Measurements from ENCODE around the gene MAN1A2. TPM values are rescaled to one million over a fixed set of nuclear protein-coding genes. Genes with fewer than 3 reads are reported as not detected.
A peak's percentile ranks its signal among the peaks of the same experiment; 100 is the strongest.

Gene MAN1A2
- total and polyA plus RNA-seq, 2 experiments from 2014 or later = 20.6 to 30.0 TPM

- TF ChIP-seq, protein P1, sequence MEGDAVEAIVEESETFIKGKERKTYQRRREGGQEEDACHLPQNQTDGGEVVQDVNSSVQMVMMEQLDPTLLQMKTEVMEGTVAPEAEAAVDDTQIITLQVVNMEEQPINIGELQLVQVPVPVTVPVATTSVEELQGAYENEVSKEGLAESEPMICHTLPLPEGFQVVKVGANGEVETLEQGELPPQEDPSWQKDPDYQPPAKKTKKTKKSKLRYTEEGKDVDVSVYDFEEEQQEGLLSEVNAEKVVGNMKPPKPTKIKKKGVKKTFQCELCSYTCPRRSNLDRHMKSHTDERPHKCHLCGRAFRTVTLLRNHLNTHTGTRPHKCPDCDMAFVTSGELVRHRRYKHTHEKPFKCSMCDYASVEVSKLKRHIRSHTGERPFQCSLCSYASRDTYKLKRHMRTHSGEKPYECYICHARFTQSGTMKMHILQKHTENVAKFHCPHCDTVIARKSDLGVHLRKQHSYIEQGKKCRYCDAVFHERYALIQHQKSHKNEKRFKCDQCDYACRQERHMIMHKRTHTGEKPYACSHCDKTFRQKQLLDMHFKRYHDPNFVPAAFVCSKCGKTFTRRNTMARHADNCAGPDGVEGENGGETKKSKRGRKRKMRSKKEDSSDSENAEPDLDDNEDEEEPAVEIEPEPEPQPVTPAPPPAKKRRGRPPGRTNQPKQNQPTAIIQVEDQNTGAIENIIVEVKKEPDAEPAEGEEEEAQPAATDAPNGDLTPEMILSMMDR (IDR thresholded peaks at IDR 0.05; ENCODE audit: low read depth, low read length) = no peak
- DNase-seq (ENCODE audit: low read depth in 1 of 2, low spot score in 1 of 2) = no peak
- Histone ChIP-seq H3K36me3 (no peaks in the 10 kb centered on the region), H3K27ac (no peak overlapping the region), H3K4me1 (ENCODE audit: low read depth) (peaks cover 3% of the 10 kb centered on the region), H3K4me3 (no peak overlapping the region), H3K9me3 (ENCODE audit: low read depth) (no peaks in the 10 kb centered on the region), H3K27me3 (no peaks in the 10 kb centered on the region)
These were observed 7.5 kb upstream of the MAN1A2 start for GRCh38 chr1:117359561-117360289.

- Histone ChIP-seq H3K27me3 (no peaks in the 10 kb centered on the region), H3K9me3 (ENCODE audit: low read depth) (no peaks in the 10 kb centered on the region), H3K36me3 (no peaks in the 10 kb centered on the region), H3K27ac (no peak overlapping the region), H3K4me3 (no peak overlapping the region), H3K4me1 (ENCODE audit: low read depth) (peaks cover 14% of the 10 kb centered on the region)
- no peak for DNase-seq (ENCODE audit: low read depth in 1 of 2, low spot score in 1 of 2)
- TF ChIP-seq, protein P1 (IDR thresholded peaks at IDR 0.05; ENCODE audit: low read depth, low read length) = no peak
These were observed 4.3 kb upstream of the MAN1A2 start for GRCh38 chr1:117362986-117363385.

- Histone ChIP-seq H3K4me1 (ENCODE audit: low read depth) (peaks cover 14% of the 10 kb centered on the region), H3K27me3 (no peaks in the 10 kb centered on the region), H3K9me3 (ENCODE audit: low read depth) (no peaks in the 10 kb centered on the region), H3K27ac (no peak overlapping the region), H3K36me3 (no peaks in the 10 kb centered on the region), H3K4me3 (no peak overlapping the region)
- TF ChIP-seq, protein P1 (IDR thresholded peaks at IDR 0.05; ENCODE audit: low read depth, low read length) = no peak
- DNase-seq (ENCODE audit: low read depth in 1 of 2, low spot score in 1 of 2) = no peak
These were observed 3.6 kb upstream of the MAN1A2 start for GRCh38 chr1:117363571-117364048.

DNA sequence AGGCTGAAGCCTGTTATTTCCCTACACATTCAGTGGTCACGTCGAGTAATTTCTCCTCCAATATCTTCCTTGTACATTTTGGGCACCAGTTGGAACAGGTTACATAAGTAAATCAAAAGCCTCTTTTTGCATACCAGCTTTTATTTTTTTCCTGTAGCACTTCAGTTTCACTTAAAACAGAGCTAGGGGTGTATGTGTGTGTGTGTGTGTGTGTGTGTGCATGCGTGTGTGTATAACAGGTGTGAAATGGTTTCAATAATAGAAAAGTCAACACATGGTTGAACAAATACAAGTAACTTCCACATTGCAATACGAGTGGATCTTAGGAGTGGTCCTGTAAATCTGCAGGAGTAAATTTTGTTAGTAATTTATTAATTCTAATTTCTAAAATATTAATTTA, 3.0 kb upstream of the MAN1A2 start:
- no peaks in the 10 kb centered on the region for H3K27me3 ChIP-seq
- TF ChIP-seq, protein P1 (IDR thresholded peaks at IDR 0.05; ENCODE audit: low read depth, low read length) = no peak
- no peaks in the 10 kb centered on the region for H3K9me3 ChIP-seq (ENCODE audit: low read depth)
- no peak overlapping the region for H3K27ac ChIP-seq
- H3K4me3 ChIP-seq = no peak overlapping the region
- peaks cover 19% of the 10 kb centered on the region for H3K4me1 ChIP-seq (ENCODE audit: low read depth)
- DNase-seq (ENCODE audit: low read depth in 1 of 2, low spot score in 1 of 2) = no peak
- H3K36me3 ChIP-seq = no peaks in the 10 kb centered on the region

DNA sequence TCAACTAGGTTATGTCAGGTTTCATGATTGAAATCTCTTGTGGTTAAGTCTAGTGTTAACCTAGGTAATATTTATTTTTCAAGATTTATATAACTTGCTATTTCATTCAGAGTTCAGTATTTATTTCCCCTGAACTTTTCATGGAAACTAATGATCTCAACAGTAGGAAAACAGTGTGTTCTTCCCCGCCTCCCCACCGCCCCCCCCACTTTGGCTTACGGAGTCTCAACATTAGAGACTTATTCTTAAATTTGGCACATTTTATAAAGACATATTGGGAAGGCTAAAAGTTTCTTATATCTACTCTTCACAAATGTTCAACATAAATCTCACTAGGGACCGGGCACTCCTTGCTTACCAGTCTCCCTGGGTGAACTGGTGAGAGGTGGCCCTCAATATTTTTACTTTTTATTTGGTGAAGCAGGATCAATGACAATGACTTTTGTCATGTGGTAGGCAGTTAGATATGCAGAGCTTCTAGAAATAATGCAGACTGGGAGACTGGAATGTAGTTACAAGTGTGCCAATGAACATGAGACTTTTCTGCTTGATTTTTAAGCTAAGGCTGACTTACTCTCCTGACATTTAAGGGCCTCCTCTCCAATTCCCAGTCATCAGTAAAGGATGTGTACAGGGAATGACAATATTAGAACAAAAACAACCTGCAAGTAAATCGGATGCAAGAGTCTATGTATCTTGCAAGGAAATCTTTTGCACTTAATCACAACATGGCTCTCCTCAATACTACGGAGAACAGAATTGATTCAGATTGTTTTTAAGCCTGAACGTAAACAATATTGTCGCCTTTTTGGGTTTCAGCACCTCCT, 1.7 kb upstream of the MAN1A2 start:
- H3K9me3 ChIP-seq (ENCODE audit: low read depth) = no peaks in the 10 kb centered on the region
- no peaks in the 10 kb centered on the region for H3K36me3 ChIP-seq
- DNase-seq (ENCODE audit: low read depth in 1 of 2, low spot score in 1 of 2) = peak in 1 of 2 donors; percentile 16
- H3K4me3 ChIP-seq = peak overlapping the region; percentile 80
- H3K27me3 ChIP-seq = no peaks in the 10 kb centered on the region
- H3K27ac ChIP-seq = peak overlapping the region; percentile 97
- H3K4me1 ChIP-seq (ENCODE audit: low read depth) = peaks cover 32% of the 10 kb centered on the region
- TF ChIP-seq, protein P1 (IDR thresholded peaks at IDR 0.05; ENCODE audit: low read depth, low read length) = no peak

All from cardiac muscle cell (in vitro differentiated cells and primary cell).